GM18861 (cell line): ENCODE measurements around the gene INF2.

Source experiments
- ATAC-seq: cut with Tn5 transposase; IDR thresholded peaks from one replicate; pipeline ENCODE4 v1.9.1; 2021; ENCODE audit not compliant: unreplicated experiment

The INF2 gene

DNA sequence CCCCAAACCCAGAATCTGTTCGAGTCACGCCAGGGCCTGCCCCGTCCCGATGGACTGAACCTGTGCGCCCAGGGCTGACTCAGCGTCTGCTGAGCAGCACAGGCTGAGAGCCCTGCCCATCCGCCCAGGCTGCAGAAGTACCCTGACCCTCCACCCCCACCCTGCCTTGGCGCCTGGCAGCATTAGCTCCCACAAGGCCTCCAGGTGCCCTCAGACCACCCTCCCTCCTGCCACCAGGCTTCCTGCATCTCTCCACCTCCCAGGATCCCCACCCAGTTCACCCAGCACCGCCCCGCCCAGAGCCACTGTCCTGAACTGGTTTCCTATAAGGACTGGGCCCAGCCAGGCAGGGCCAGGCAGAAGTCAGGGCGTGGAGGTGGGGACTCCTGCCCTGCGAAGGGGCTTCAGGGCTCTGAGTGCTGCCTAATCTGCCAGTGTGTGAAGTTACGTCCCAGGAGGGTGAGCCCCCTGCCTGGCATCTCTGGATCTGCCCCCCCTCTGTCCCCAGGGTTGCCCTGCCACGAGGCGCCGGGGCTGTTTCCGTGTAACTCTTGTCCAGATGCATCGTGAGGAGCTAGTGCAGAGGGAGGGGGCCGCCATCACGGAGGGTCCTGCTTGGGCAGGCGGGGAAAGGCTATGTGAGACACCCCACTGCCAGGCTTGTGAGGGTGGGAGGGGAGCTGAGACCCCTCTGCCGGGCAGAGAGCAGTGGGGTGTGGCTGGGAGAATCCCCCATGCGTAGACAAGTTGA is 43.7 kb downstream of the INF2 start:
- no peak for ATAC-seq

DNA sequence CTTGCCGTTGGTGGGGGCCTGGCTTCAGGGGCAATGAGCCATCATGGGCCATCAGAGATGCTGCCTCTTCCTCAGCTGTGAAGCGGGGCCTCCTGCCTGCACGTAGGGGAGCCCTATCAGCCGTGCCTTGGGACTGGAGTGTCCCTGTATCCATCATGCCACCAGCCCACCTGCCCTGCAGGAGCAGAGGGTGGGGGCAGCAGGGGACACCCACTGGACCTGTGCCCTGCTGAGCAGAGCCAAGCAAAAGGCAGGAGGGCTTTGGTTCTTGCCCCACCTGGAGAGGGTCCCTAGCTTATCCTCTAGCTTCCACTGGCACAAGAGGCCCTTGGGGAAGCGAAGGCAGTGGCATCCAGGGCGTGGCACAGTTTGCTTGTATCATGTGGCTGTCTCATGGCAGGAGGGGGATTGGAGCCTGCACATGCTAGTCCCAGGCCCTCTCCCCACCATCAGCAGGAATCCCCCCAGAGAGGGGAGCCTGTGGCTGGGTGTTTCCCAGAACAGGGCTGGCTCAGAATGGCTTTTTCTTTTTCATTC is 44.7 kb downstream of the INF2 start:
- no peak for ATAC-seq

DNA sequence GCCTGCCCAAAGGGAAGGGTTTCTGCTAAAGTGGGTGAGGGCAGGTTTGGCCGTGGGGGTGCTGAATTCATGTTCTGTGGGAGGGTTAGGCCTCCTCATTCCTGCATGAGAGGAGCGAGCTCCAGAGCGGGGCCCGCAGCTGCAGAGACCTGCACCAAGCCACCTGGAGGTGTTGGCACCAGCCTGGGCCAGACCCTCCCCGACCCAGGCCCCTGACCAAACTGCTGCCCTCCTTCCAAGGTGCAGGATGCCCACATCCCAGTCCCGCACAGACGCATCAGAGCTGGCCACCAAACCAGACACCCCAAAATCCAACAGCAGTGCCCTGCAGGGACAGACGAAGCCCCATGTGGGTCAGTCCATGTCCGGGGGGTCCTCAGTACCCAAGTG is 45.2 kb downstream of the INF2 start:
- ATAC-seq, result no peak

DNA sequence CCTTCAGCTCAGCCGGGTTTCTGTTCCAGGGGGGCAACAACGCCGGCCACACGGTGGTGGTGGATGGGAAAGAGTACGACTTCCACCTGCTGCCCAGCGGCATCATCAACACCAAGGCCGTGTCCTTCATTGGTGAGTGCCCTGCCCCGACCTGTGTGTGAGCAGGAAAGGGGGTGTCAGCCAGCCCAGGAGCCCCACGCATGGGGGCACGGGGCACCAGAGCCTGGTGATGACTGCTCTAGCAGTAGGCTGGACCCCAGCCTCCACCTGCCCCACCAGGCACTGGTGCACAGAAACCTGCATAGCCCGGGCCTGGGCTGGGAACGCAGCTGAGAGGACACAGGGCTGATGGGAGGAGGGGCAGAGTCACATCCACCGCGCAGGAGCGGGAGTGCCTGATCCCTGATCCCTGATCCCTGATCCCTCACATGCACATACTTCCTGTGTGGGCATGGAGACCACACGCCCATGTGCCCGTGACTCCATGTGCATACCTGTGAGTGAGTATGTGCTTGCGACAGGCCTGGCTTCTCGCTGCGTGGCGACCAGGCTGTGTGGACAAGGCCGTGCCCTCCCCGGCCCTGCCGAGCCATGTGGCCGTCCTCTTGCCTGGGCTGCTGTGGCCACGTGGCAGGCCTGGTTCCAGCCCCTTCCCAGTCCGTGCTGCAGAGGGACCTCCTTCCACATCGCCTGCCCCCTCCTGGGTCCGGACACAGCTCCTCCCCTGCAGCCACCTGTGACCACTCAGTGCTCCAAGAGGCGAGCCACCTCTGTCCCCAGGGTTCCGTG is 45.8 kb downstream of the INF2 start:
- ATAC-seq, result no peak

DNA sequence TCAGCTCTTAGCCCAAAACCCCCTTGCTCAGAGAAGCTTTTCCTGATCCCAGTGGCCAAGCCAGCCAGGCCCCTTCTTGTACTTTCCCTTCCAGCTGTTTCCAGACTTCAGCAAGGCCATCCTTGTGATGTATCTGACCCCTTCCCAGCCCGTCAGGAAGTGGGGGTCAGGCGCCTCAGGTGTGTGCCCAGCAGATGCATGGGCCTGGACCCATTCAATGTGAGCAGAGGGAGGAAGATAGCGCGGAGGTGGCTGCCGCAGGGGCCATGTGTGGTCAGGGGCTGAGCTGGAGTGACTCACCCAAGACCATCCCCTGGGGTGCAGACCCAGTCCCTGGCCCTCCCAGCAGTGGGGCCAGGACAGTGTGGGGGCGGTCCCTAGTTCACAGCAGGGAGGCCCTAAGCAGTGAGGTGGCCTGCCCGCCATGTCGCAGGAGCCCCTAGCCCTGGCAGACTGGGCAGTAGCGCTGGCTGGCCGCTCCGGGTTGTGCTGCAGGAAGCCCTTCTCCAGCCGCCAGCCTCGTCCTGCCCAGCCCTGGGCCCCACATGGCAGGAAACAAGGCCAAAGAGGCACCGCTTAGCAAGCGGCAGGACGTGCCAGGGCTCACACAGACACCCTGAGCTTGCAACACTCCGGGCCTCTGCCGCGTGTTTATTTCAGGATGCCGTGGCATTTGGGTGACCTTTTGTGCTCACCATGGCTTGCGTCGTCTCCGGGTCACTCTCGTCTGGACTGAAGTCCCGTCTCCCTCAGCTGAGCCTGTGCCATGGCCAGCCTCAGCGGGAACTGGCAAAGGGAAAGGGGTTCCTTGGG is 46.6 kb downstream of the INF2 start:
- ATAC-seq, result no peak

DNA sequence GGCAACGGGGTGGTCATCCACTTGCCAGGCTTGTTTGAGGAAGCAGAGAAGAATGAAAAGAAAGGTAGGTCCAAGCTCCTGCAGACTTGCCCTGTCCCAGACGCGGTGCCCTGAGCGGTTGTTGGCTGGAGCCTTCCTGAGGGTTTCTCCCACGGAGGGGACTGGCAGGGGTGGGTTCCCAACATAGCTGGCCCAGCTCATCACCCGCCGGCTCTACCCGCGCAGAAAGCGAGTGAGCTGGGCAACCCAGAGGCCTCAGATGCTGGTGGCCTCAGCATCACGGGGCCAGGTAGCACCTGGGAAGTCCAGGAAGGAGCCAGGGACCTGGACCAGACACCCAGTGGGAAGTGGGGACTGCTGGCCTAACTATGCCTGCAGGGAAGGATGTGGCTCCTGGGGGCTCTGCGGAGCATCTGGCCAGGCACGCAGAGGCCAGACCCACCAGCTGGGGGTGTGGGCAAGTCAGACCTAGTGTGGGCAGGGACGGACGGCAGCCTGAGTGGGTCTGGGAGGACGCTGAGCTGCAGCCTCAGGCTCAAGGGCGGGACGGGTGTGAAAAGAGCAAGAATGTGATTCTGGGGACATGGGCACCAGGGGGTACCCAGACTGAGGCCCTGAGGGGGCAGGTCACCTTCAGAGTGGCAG is 49.1 kb downstream of the INF2 start:
- ATAC-seq, result no peak

DNA sequence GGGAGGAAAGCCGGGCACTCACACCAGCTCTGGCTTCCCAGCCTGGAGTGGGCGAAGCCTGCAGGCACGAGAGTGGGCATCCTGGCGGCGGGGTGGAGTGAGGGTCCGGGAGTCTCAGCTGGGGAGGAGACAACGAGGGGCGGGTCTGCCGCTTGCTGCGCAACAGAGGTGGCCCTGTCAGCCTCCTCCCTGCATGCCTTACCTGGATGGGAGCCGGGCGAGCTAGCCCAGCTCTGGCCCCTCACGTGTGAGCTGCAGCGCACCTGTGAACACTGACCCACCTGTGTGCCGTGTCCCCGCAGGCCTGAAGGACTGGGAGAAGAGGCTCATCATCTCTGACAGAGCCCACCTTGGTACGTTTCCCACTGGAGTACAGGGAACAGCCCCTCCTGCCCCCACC is 49.6 kb downstream of the INF2 start:
- ATAC-seq, result no peak

DNA sequence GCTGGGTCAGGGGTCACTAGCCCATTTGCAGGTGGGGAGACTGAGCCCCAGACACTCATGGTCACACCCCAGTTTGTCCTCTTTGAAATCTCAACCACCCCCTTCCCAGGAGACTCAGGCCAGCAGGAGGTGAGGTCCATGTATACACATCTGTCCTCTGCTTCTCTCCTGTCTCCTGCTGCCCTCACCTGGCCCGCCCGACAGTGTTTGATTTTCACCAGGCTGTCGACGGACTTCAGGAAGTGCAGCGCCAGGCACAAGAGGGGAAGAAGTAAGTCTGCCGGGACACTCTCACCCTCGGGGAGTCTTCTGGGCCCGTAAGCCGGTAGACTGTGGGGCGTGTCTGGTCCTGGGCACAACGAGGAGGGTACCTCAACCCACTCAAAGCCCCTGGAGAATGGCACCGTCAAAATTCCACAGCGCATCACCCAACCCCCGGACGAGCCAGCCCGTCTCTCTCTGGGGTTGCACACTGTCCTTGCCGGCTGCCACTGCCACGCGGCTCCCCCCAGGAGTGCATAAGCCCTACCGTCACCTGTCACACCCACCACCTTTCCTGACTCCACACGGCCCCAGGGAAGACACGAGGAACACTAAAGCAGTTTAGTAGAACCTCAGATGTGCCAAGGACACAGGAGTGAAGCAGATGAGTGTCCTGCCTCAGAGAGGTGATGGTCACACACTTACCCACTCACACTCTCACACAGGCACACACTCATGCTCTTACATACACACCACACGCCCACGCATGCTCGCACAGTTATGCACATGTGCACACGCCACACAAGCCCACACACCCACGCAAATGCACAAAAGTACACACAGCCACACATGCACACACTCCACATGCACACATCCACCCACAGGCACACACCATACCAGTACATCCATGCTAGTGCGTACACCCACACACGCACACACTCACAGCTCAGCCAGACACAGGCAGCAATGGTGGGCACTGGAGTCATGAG is 50.4 kb downstream of the INF2 start:
- ATAC-seq, result no peak

DNA sequence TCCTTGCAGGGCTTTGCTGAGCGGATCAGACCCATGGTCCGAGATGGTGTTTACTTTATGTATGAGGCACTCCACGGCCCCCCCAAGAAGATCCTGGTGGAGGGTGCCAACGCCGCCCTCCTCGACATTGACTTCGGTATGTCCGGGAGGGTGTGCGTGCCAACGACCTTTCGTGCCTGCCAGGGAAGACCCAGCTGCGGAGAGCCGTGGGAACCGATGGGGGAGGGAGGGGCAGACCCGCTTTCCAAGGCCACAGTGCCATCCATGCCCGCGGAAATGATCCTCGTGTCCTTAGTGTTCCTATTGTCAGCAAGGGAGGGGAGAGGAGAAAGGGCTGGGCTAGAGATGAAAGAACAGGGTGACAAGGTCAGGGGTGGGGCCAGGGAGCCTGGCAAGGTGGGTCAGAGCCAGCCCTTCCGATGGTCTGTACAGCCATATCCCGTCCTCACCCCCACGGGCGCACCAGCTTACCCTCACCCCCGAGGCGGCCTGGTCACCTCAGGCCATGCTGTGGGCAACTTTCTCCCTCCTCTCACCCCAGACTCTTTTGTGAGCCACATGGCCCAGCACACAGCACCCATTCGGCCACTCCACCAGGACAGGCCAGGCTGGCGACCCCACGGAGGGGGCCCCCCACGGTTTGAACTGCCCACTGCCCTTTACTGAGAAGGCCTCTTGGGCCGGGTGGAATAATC is 51.8 kb downstream of the INF2 start:
- ATAC-seq, result no peak

DNA sequence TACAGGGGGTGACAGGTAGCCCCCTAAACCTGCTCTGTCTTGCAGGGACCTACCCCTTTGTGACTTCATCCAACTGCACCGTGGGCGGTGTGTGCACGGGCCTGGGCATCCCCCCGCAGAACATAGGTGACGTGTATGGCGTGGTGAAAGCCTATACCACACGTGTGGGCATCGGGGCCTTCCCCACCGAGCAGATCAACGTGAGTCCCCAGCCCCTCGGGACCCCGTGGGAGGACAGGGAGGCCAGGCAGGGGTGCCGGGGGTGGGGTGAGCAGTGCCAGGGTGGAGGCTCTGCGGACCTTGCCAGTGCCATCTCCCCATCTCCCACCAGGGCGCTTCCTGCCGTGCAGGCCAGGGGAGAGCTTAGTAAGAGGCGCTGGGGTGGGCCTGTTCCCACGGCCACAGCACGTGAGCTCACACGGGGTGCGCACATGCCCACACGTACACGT is 52.4 kb downstream of the INF2 start:
- no peak for ATAC-seq

DNA sequence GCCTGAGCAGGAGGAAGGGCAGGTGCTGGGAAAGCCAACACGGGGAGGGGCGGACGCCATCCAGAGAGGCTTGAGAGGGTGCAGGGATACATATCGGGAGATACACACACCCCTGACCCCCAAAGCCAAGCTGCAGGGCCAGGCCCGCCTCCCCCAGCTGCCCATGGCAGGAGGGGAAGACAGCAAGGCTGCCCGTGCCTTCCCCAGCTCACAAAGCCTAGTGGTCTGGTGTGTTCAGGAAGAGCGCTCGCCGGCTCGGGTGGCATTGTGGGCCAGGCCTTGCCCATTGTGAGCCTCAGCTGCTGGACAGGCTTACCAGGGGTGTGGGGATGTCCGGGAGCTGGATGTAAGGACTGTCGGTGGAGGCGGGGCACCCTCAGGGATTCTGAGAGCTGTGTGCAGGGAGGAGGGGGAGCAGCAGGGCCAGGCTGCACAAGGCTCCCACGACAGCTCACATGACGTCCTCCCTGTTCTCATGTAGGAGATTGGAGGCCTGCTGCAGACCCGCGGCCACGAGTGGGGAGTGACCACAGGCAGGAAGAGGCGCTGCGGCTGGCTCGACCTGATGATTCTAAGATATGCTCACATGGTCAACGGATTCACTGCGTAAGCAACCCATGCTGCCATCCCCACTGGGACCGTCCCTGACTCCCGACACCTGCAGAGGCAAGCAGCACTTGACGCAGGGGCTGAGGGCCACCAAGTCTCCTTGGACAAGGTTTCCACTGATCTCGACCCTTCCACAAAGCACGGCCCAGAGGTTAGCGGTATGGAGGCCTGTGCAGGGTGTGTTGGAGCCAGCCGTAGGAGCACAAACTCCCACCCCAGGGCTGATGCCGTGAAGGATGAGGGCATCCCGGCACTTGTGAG is 53.4 kb downstream of the INF2 start:
- no peak for ATAC-seq

DNA sequence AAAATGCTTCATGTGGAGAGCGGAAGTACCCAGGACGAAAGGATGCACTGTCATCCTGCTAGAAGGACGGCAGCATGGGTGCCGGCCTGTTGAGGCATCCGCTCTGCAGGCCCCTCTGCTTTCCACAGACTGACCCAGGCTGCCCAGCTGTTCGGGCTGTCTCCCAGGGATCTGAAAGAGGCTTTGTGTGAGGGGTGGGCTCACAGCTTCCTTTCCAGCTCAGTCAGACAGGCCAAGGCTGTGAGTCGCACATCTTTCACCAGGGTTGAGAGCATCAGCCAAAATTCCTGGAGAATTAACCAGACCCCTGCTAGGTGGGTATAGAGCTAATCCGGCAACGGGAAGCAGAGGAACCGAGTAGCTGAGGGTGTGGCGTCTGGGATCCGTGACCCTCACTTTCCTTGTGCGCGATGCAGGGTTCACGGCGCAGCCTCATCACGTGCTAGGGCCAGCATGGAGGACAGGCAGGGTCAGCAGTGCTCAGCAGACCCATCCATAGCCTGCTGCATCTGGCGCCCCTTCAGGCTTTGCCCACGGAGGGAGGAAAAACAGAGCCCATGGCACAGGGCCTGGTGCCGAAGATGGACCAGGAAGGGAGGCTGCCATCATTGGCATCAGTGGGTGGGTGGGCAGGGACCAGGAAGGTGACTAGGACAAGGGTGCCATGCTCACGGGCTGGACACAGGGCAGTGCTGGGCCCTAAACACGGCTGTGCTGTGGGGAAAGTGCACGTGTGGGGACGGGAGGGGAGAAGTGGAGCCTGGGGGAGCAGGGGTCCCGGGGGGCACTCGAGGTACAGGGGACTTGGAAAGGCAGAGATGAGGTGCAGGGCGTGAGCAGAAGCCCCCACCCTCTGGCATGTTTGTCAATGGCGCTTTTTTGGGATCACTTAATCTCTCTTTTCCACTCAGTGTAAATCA is 54.3 kb downstream of the INF2 start:
- ATAC-seq, result no peak

DNA sequence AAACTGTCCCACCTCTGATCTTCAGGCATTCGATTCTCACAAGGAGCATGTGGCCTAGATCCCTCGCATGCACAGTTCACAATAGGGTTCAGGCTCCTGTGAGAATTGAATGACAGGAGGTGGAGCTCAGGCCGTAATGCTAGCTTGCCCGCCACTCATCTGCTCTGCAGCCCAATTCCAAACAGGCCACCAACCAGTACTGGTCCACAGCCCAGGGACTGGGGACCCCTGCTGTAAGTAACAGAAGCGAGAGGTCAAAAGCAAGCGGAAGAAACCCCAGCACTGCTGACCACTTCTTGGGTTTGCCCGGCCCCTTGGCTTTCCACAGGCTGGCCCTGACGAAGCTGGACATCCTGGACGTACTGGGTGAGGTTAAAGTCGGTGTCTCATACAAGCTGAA is 55.1 kb downstream of the INF2 start:
- no peak for ATAC-seq

DNA sequence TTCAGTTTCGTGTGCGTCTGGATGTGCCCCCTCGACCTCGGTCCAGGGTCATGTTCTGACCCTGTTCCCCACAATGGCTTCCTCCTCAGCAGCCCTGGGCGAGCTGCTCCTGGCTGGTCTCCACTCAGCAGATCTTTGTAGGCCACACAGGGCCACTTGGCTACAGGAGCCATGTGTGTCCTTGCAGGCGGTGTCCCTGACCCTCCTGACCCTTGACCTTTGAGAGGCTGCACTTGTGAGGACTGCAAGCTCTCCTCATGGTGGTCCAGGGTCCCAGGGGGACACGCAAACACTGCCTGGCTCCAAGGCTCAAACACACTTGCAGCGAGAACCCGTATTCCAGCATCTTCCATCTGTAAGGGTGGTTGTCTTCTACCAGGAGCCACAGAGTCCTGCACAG is 56.0 kb downstream of the INF2 start:
- no peak for ATAC-seq

DNA sequence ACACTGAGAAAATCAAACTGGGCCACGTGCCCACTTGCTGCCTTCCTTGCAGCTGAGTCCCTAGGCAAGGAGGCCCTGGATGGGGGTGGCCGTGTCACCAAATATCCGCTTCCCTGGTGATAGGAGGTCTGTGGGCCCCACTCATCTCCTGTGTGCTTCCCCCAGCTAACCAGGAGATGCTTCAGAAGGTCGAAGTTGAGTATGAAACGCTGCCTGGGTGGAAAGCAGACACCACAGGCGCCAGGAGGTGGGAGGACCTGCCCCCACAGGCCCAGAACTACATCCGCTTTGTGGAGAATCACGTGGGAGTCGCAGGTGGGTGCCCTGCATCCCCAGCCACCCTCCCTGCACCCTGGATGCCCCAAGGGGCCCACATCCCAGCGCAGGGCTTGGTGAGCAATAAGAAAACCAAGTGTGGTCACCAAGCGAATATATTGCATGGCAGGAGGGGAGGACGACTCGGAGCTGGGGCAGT is 56.7 kb downstream of the INF2 start:
- no peak for ATAC-seq

DNA sequence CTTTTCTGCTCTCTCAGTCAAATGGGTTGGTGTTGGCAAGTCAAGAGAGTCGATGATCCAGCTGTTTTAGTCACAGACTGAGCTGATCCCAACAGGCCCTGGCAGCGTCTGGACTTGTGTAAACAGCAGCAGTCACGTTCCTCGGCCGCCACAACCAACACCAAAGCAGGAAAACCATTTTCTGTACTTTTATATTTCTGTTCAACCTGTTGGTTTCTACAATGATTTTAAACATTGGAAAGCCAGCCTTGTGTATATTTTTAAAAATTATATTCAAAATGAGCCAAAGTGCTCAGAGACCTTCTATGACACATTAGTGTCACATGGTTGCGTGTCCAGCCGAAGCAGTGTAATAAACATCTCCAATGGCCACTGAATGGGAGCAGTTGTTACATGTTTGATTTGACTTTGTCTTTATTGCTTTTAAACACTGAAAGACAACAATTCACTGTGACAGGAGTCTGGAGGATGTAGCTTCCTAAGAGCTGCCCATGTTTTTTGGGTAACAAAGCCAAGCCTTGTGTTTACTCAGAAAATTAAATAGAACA is 57.6 kb downstream of the INF2 start:
- no peak for ATAC-seq

DNA sequence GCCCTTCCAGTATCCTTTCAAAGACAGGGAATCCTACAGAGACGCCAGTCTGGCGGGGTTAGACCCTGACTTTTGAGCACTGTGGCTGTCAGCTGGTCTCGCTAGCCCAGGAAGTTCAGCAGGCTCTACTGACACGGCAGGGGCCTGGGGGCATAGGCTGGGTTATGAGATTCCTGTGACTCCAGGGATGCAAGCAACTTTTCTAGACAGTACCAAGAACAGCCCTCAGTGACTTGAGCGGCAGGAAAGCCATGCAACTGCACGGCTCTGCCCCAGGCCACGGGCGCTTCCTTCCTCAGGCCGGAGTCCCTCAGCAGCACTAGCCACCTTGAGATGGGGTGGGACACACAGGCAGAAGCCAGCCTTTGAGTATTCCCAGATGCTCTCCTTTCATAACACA is 58.5 kb downstream of the INF2 start:
- no peak for ATAC-seq
